Uterus (tissue), 2 donors: ENCODE data around the gene ZDHHC22.

Experiments used
- POLR2A ChIP-seq, 2 donors: fragments of 450-650 bp; IDR thresholded peaks; one replicate each; pipeline ENCODE4 v1.6.1; 2016; ENCODE audit warnings: antibody characterized with exemption in 2 of 2, mild to moderate bottlenecking in 1 of 2, moderate library complexity in 1 of 2
- TF ChIP-seq, protein P1 (sequence below), 4 experiments: fragments of 200-600 bp in 2 of 4; fragments of 450-650 bp in 2 of 4; sonication (generic) in 2 of 4; IDR thresholded peaks; one replicate each; pipeline ENCODE4 v1.5.1; 2016 to 2019; ENCODE audit warnings: antibody characterized with exemption in 4 of 4, mild to moderate bottlenecking in 2 of 4, moderate library complexity in 1 of 4

DNA sequence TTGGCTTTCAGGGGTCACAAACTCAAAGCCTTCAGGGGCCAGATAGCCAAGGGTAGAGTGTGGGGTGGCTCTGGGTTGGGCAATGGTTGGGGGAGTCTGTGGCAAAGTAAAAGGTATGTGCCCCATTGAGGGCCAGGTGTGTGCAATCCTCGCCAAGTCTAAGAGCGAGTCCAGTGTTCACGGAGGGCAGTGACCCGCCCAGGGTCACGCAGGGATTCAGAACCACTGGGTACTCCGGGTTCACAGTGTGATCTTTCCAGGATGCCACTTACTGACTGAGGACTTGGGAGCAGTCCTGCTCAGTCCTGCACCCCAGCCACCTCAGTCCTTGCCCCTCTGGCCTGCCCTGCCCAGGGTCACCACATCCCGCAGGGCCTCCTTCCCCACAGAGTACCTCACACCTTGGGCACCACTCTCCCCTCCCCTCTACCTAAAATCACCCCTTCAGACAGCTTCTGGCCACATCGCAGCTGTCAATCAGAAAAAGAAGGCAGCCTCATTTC lies 15.7 kb downstream of the ZDHHC22 start:
- TF ChIP-seq, protein P1, sequence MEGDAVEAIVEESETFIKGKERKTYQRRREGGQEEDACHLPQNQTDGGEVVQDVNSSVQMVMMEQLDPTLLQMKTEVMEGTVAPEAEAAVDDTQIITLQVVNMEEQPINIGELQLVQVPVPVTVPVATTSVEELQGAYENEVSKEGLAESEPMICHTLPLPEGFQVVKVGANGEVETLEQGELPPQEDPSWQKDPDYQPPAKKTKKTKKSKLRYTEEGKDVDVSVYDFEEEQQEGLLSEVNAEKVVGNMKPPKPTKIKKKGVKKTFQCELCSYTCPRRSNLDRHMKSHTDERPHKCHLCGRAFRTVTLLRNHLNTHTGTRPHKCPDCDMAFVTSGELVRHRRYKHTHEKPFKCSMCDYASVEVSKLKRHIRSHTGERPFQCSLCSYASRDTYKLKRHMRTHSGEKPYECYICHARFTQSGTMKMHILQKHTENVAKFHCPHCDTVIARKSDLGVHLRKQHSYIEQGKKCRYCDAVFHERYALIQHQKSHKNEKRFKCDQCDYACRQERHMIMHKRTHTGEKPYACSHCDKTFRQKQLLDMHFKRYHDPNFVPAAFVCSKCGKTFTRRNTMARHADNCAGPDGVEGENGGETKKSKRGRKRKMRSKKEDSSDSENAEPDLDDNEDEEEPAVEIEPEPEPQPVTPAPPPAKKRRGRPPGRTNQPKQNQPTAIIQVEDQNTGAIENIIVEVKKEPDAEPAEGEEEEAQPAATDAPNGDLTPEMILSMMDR (IDR thresholded peaks at IDR 0.05): no peak
- no peak for TF ChIP-seq POLR2A (IDR thresholded peaks at IDR 0.05)
